HepG2 (cell line): ENCODE results near the gene SKI. TPM values are rescaled to one million over a fixed set of nuclear protein-coding genes. Genes with fewer than 3 reads are reported as not detected.

Source experiments
- CC2D1A ChIP-seq: sonication (generic); formaldehyde crosslinking; IDR thresholded peaks from 2 replicates; pipeline ENCODE4 v1.8.1; 2023; ENCODE audit warnings: mild to moderate bottlenecking, missing genetic modification reagents
- GATA4 ChIP-seq: sonication (generic); IDR thresholded peaks from 2 replicates; pipeline ENCODE4 v1.6.1; 2016; ENCODE audit warnings: antibody characterized with exemption, low read depth, borderline replicate concordance
- HNF4A ChIP-seq: sonication (generic); formaldehyde crosslinking; IDR thresholded peaks from 2 replicates; pipeline ENCODE4 v1.4.0; 2020; ENCODE audit warnings: missing genetic modification reagents
- RAD21 ChIP-seq: fragments of 450-650 bp; formaldehyde crosslinking; IDR thresholded peaks from 2 replicates; pipeline ENCODE4 v1.5.0; 2020; ENCODE audit warnings: mild to moderate bottlenecking
- STAG1 ChIP-seq: sonication (generic); formaldehyde crosslinking; IDR thresholded peaks from 2 replicates; pipeline ENCODE4 v1.4.0; 2020; ENCODE audit warnings: missing genetic modification reagents
- ZFP36 ChIP-seq: fragments of 150-350 bp; IDR thresholded peaks from 2 replicates; pipeline ENCODE4 v1.6.1; 2018; ENCODE audit warnings: borderline replicate concordance, low read length, low read depth; ENCODE audit not compliant: partially characterized antibody
- ZFY ChIP-seq: sonication (generic); formaldehyde crosslinking; IDR thresholded peaks from 2 replicates; pipeline ENCODE4 v1.4.0; 2020; ENCODE audit warnings: missing genetic modification reagents
- ZMYM2 ChIP-seq: sonication (generic); formaldehyde crosslinking; IDR thresholded peaks from 2 replicates; pipeline ENCODE4 v1.8.0; 2022; ENCODE audit warnings: mild to moderate bottlenecking, missing genetic modification reagents
- ZMYM3 ChIP-seq: sonication (generic); formaldehyde crosslinking; IDR thresholded peaks from 2 replicates; pipeline ENCODE4 v1.5.1; 2020; ENCODE audit warnings: mild to moderate bottlenecking, missing genetic modification reagents
- ZNF660 ChIP-seq: sonication (generic); formaldehyde crosslinking; IDR thresholded peaks from 2 replicates; pipeline ENCODE4 v1.5.1; 2020; ENCODE audit warnings: mild to moderate bottlenecking, low read depth, missing genetic modification reagents, borderline replicate concordance
- polyA plus RNA-seq, 8 experiments: library from polyadenylated mRNA; depleted of rRNA in 3 of 8; stranded (reverse) in 7 of 8; unstranded in 1 of 8; fragments of >200 nt; fragmentation: Illumina TruSeq in 4 of 8; extraction: Trizol in 4 of 8; gene quantifications; 2 replicates each; pipeline versions ENCODE4 v1.2.1 to v1.2.3, GENCODE V29; 2011 to 2016; ENCODE audit warnings: low read depth in 4 of 8, missing spikeins in 1 of 8, mixed read lengths in 1 of 8; ENCODE audit not compliant: insufficient read depth in 1 of 8
- total RNA-seq, 5 experiments: library from RNA; depleted of rRNA; stranded (reverse); fragments of >200 nt; fragmentation: Illumina TruSeq; extraction: Trizol; gene quantifications; 2 replicates each; pipeline ENCODE4 v1.2.3, GENCODE V29; 2016; ENCODE audit warnings: low read depth in 1 of 5
- TF ChIP-seq, protein P1 (sequence below): sonication (generic); formaldehyde crosslinking; IDR thresholded peaks from 2 replicates; pipeline ENCODE4 v1.5.0; 2020; ENCODE audit warnings: missing genetic modification reagents
- TF ChIP-seq, protein P2 (sequence below): sonication (generic); formaldehyde crosslinking; IDR thresholded peaks from 2 replicates; pipeline ENCODE4 v1.5.0; 2020; ENCODE audit warnings: mild to moderate bottlenecking, missing genetic modification reagents, moderate library complexity
- TF ChIP-seq, protein P3 (sequence below): sonication (generic); formaldehyde crosslinking; IDR thresholded peaks from 2 replicates; pipeline ENCODE4 v1.4.0; 2020; ENCODE audit warnings: mild to moderate bottlenecking, missing genetic modification reagents
- TF ChIP-seq, protein P4 (sequence below): sonication (generic); formaldehyde crosslinking; IDR thresholded peaks from 2 replicates; pipeline ENCODE4 v1.8.1; 2022; ENCODE audit warnings: low read depth, mild to moderate bottlenecking, missing genetic modification reagents

The SKI gene
- total and polyA plus RNA-seq, 2 of the 13 experiments (the other 11 are each of a cell fraction or from before 2014, with no cell fraction given), result 4.7 to 6.9 TPM

DNA sequence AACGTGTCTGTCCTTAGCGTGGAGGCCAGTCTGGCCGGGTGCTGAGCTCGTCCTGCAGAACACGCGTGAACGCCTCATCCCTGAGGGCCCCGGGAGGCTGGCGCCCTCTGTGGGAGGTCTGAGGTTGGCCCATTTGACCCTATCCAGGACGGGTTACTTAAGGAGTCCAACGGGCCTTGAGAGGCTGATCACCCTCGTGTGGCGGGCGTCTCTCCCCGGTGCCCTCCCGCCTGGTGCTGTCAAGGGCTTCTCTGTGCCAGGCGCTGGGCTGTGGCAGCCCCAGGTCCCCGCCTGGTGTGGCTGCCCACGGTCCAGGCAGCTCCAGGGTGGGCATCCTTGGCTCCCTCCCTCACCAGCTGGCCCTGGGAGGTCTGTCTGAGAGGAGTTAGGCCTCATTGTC is 9.7 kb downstream of the SKI start (continued):
- no peak for TF ChIP-seq HNF4A (CRISPR knock-in tag)
- peak; percentile 44; the same call in 1 of the 2 replicates for TF ChIP-seq STAG1
- TF ChIP-seq, protein P1, sequence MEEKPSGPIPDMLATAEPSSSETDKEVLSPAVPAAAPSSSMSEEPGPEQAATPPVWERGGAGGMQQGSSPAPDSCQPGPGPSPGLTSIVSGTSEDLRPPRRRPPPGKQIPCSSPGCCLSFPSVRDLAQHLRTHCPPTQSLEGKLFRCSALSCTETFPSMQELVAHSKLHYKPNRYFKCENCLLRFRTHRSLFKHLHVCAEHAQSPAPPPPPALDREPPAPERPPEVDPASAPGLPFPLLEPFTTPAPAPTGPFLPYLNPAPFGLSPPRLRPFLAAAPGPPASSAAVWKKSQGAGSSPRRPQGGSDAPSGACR (CRISPR knock-in tag), result no peak
- TF ChIP-seq, protein P2, sequence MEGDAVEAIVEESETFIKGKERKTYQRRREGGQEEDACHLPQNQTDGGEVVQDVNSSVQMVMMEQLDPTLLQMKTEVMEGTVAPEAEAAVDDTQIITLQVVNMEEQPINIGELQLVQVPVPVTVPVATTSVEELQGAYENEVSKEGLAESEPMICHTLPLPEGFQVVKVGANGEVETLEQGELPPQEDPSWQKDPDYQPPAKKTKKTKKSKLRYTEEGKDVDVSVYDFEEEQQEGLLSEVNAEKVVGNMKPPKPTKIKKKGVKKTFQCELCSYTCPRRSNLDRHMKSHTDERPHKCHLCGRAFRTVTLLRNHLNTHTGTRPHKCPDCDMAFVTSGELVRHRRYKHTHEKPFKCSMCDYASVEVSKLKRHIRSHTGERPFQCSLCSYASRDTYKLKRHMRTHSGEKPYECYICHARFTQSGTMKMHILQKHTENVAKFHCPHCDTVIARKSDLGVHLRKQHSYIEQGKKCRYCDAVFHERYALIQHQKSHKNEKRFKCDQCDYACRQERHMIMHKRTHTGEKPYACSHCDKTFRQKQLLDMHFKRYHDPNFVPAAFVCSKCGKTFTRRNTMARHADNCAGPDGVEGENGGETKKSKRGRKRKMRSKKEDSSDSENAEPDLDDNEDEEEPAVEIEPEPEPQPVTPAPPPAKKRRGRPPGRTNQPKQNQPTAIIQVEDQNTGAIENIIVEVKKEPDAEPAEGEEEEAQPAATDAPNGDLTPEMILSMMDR, result peak; percentile 49
- peak; percentile 27; the same call in 1 of the 2 replicates for TF ChIP-seq RAD21 (CRISPR knock-in tag)
- TF ChIP-seq, protein P3, sequence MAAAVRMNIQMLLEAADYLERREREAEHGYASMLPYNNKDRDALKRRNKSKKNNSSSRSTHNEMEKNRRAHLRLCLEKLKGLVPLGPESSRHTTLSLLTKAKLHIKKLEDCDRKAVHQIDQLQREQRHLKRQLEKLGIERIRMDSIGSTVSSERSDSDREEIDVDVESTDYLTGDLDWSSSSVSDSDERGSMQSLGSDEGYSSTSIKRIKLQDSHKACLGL (CRISPR knock-in tag), result no peak
- TF ChIP-seq, protein P4, sequence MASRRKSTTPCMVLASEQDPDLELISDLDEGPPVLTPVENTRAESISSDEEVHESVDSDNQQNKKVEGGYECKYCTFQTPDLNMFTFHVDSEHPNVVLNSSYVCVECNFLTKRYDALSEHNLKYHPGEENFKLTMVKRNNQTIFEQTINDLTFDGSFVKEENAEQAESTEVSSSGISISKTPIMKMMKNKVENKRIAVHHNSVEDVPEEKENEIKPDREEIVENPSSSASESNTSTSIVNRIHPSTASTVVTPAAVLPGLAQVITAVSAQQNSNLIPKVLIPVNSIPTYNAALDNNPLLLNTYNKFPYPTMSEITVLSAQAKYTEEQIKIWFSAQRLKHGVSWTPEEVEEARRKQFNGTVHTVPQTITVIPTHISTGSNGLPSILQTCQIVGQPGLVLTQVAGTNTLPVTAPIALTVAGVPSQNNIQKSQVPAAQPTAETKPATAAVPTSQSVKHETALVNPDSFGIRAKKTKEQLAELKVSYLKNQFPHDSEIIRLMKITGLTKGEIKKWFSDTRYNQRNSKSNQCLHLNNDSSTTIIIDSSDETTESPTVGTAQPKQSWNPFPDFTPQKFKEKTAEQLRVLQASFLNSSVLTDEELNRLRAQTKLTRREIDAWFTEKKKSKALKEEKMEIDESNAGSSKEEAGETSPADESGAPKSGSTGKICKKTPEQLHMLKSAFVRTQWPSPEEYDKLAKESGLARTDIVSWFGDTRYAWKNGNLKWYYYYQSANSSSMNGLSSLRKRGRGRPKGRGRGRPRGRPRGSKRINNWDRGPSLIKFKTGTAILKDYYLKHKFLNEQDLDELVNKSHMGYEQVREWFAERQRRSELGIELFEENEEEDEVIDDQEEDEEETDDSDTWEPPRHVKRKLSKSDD, result no peak
- TF ChIP-seq CC2D1A (CRISPR knock-in tag), result no peak
- no peak for TF ChIP-seq ZMYM3
- no peak for TF ChIP-seq ZFP36
- TF ChIP-seq ZNF660 (CRISPR knock-in tag), result no peak
- no peak for TF ChIP-seq GATA4
- peak; percentile 22; the same call in 1 of the 2 replicates for TF ChIP-seq ZFY (CRISPR knock-in tag)
- no peak for TF ChIP-seq ZMYM2 (CRISPR knock-in tag)
